Measurements from ENCODE around the gene ZNF74.

The ZNF74 gene

DNA sequence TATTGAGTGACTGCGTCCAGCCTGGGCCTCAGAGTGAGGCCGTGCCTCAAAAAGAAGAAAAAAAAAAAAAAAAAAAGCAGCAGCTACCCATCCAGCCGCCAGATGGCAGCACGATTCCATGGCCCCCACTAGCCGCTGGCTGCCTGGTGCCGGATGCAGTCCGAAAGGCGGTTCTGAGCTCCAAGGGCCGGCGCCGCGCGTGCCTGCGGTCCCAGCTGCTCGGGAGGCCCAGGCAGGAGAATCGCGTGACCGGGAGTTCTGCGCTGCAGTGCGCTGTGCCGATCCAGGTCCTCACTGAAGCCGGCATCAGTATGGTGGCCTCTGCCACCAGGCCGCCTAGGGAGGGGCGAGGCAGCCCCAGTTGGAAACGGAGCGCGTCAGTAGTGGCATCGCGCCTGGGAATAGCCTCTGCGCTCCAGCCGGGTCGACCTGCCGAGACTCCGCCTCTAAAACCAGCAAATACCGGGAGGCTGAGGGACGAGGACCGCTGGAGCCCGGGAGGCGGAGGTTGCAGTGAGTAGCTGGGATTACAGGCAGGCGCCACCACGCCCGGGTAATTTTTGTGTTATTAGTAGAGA, 24.3 kb downstream of the ZNF74 start:
- H3K4me3 ChIP-seq (ENCODE audit: low read length in 2 of 2) = peak overlapping the region; percentile 31 to 64
- no peaks in the 10 kb centered on the region for H3K9me3 ChIP-seq (ENCODE audit: control insufficient read depth in 2 of 2, low read length in 2 of 2)
- no peak overlapping the region for H3K27ac ChIP-seq (ENCODE audit: low read depth in 2 of 2, low read length in 2 of 2)
- H3K36me3 ChIP-seq (ENCODE audit: control insufficient read depth in 2 of 2, insufficient read depth in 2 of 2, low read length in 2 of 2) = no peaks in the 10 kb centered on the region
- H3K9ac ChIP-seq (ENCODE audit: low read depth in 1 of 2, low read length in 2 of 2) = peak overlapping the region; percentile 28 to 32
- peaks cover 1 to 7% of the 10 kb centered on the region in 2 donors for H3K27me3 ChIP-seq (ENCODE audit: control insufficient read depth in 2 of 2, insufficient read depth in 2 of 2, low read length in 2 of 2)
- H3K4me1 ChIP-seq (ENCODE audit: control insufficient read depth in 2 of 2, insufficient read depth in 2 of 2, low read length in 2 of 2) = peaks cover 2 to 4% of the 10 kb centered on the region in 2 donors

DNA sequence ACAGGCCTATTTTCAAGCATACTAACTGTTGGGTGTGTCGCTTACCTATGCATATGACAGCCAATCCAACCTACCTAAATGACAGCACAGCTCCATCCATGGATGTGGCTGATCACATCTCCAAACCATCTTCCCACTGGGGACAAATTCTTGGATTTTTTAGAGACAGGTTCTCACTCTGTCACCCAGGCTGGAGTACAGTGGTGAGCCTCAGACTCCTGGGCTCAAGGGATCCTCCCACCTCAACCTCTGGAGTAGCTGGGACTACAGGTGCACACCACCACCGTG, 25.7 kb downstream of the ZNF74 start:
- Histone ChIP-seq H3K9ac (ENCODE audit: low read depth in 1 of 2, low read length in 2 of 2) (no peak overlapping the region), H3K27ac (ENCODE audit: low read depth in 2 of 2, low read length in 2 of 2) (no peak overlapping the region), H3K27me3 (ENCODE audit: control insufficient read depth in 2 of 2, insufficient read depth in 2 of 2, low read length in 2 of 2) (peaks cover 4 to 9% of the 10 kb centered on the region in 2 donors), H3K36me3 (ENCODE audit: control insufficient read depth in 2 of 2, insufficient read depth in 2 of 2, low read length in 2 of 2) (no peaks in the 10 kb centered on the region), H3K4me3 (ENCODE audit: low read length in 2 of 2) (no peak overlapping the region), H3K4me1 (ENCODE audit: control insufficient read depth in 2 of 2, insufficient read depth in 2 of 2, low read length in 2 of 2) (peaks cover 2 to 4% of the 10 kb centered on the region in 2 donors), H3K9me3 (ENCODE audit: control insufficient read depth in 2 of 2, low read length in 2 of 2) (no peaks in the 10 kb centered on the region)

DNA sequence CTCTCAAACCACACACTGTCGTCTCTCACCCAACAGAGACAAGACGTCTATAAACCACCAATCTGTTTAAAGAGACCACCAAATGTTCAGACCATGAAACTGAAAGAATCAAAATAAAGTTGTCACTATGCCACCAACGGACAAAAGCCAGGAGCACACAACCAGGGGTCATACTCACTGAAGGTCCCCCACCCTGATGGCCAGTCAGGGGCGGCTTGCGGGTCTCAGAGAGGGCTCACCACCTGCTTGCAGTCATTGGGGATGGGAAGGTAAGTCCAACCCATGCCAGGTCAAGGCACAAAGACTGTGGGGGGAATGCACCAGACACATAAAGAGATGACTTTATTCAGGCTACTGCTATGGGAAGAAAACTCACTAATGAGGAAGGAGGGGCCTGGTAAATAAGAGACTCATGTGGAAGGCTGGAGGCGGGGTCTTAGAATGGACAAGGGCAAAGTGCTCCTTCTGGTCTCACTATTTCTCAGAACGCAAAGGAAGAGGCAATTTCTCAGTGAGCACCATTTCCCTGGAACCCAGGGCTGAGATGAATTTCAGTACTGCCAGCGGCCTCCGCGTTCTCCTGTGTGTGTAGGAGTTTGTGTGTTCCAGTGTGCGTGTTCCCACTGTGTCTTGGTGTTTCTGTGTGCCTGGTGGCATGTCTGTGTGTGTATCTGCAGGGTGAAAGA, 26.3 kb downstream of the ZNF74 start:
- Histone ChIP-seq H3K27ac (ENCODE audit: low read depth in 2 of 2, low read length in 2 of 2) (no peak overlapping the region), H3K36me3 (ENCODE audit: control insufficient read depth in 2 of 2, insufficient read depth in 2 of 2, low read length in 2 of 2) (no peaks in the 10 kb centered on the region), H3K4me1 (ENCODE audit: control insufficient read depth in 2 of 2, insufficient read depth in 2 of 2, low read length in 2 of 2) (peaks cover 2 to 4% of the 10 kb centered on the region in 2 donors), H3K4me3 (ENCODE audit: low read length in 2 of 2) (no peak overlapping the region), H3K9ac (ENCODE audit: low read depth in 1 of 2, low read length in 2 of 2) (no peak overlapping the region), H3K9me3 (ENCODE audit: control insufficient read depth in 2 of 2, low read length in 2 of 2) (no peaks in the 10 kb centered on the region), H3K27me3 (ENCODE audit: control insufficient read depth in 2 of 2, insufficient read depth in 2 of 2, low read length in 2 of 2) (peaks cover 4 to 9% of the 10 kb centered on the region in 2 donors)

DNA sequence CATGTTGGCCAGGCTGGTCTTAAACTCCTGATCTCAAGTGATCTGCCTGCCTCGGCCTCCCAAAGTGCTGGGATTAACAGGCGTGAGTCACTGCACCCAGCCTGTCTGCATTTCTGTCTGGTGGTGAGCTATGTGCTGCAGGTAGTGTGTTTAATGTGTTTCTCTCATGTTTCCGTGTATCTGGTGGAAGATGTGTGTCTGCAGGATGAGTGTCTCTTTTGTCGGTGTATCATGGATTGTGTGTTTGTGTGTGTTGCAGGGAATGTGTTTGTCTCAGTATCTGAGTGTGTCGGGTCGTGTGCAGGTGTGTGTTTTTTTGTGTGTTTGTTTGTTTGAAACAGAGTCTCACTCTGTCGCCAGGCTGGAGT, 27.5 kb downstream of the ZNF74 start:
- H3K27me3 ChIP-seq (ENCODE audit: control insufficient read depth in 2 of 2, insufficient read depth in 2 of 2, low read length in 2 of 2) = peaks cover 4 to 14% of the 10 kb centered on the region in 2 donors
- H3K36me3 ChIP-seq (ENCODE audit: control insufficient read depth in 2 of 2, insufficient read depth in 2 of 2, low read length in 2 of 2) = no peaks in the 10 kb centered on the region
- H3K27ac ChIP-seq (ENCODE audit: low read depth in 2 of 2, low read length in 2 of 2) = no peak overlapping the region
- peaks cover 4% of the 10 kb centered on the region in 2 donors for H3K4me1 ChIP-seq (ENCODE audit: control insufficient read depth in 2 of 2, insufficient read depth in 2 of 2, low read length in 2 of 2)
- no peaks in the 10 kb centered on the region for H3K9me3 ChIP-seq (ENCODE audit: control insufficient read depth in 2 of 2, low read length in 2 of 2)
- H3K4me3 ChIP-seq (ENCODE audit: low read length in 2 of 2) = no peak overlapping the region
- no peak overlapping the region for H3K9ac ChIP-seq (ENCODE audit: low read depth in 1 of 2, low read length in 2 of 2)

DNA sequence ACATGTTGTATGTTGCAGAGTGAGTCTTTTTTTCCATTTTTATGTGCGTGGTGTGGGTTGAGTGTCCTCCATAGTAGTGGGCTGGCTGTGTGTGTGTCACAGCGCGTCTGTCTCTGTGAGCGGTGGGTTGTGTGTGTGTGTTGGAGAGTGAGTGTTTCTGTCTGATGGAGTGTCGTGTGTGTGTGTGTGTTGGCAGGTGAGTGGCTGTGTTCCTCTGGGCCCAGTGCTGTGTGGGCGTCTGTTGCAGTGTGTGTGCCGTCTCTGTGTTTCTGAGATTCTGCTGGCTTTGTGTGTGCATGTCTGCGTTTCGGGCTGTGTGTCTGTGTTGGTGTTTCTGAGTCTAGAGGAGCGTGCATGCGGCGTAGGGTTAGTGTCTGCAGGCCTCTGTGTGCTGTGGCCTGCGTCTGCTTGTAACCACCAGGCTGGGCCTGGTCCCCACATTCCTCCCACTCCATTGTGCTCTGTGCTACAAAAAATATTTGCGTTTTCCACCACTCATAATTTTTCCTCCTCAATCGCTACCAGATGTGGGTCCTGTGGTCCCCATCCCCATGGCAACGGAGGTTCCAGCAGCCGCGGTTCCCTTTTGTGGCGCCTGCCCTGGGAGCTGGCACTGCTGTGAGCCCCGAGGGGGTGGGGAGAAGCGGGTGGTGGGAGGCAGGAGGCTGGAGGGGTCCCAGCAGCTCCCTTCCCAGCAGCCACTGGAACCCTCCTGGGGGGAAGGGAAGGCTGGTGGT, 28.5 kb downstream of the ZNF74 start:
- H3K27me3 ChIP-seq (ENCODE audit: control insufficient read depth in 2 of 2, insufficient read depth in 2 of 2, low read length in 2 of 2) = peaks cover 12 to 21% of the 10 kb centered on the region in 2 donors
- no peak overlapping the region for H3K9ac ChIP-seq (ENCODE audit: low read depth in 1 of 2, low read length in 2 of 2)
- H3K9me3 ChIP-seq (ENCODE audit: control insufficient read depth in 2 of 2, low read length in 2 of 2) = no peaks in the 10 kb centered on the region
- H3K36me3 ChIP-seq (ENCODE audit: control insufficient read depth in 2 of 2, insufficient read depth in 2 of 2, low read length in 2 of 2) = no peaks in the 10 kb centered on the region
- no peak overlapping the region for H3K4me3 ChIP-seq (ENCODE audit: low read length in 2 of 2)
- H3K27ac ChIP-seq (ENCODE audit: low read depth in 2 of 2, low read length in 2 of 2) = no peak overlapping the region
- peaks cover 4% of the 10 kb centered on the region in 2 donors for H3K4me1 ChIP-seq (ENCODE audit: control insufficient read depth in 2 of 2, insufficient read depth in 2 of 2, low read length in 2 of 2)

DNA sequence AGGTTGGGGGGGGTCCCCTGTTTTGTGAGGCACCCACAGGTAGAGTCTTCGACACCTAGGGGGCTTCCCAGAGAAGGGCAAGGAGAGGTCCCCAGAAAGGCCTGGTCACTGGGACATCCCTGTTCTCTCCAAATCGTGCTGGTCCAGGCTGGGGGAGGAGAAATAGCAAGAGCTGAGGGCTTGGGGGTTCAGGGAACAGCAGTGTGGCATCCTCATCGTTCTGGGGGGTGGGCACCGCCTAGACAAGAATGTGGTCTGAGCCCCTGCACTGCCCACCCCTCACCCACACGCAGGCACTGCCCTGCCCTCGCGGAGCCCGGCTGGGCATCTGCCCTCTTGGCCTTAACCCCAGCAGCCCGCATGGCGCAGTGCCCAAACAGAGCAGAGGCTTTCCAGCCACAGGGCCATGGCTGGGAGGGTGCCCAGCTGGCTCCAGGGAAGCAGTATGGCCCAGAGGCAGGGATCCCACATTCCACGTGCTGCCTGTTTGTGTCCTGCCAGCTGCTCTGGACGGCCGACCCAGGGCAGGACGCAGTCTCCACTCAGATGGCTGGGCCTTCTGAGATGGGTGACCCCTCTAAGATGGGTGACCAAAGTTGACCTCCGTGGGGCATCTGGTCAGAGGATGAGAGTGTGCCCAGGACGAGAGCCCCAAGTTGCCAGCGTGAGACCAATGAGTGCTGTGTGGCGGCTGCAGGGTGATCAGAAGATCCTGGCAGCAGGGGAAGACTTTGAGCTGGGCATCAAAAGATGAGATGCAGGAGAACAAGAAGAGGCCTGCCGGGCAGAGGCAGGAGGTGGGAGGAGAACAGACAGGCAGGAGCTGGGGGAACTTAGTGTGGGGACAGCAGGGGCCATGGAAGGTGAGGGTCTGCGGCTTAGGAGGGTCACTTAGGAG, 29.3 kb downstream of the ZNF74 start:
- peaks cover 3% of the 10 kb centered on the region in 2 donors for H3K4me1 ChIP-seq (ENCODE audit: control insufficient read depth in 2 of 2, insufficient read depth in 2 of 2, low read length in 2 of 2)
- no peaks in the 10 kb centered on the region for H3K36me3 ChIP-seq (ENCODE audit: control insufficient read depth in 2 of 2, insufficient read depth in 2 of 2, low read length in 2 of 2)
- H3K27me3 ChIP-seq (ENCODE audit: control insufficient read depth in 2 of 2, insufficient read depth in 2 of 2, low read length in 2 of 2) = peaks cover 14 to 26% of the 10 kb centered on the region in 2 donors
- no peak overlapping the region for H3K4me3 ChIP-seq (ENCODE audit: low read length in 2 of 2)
- no peak overlapping the region for H3K27ac ChIP-seq (ENCODE audit: low read depth in 2 of 2, low read length in 2 of 2)
- H3K9me3 ChIP-seq (ENCODE audit: control insufficient read depth in 2 of 2, low read length in 2 of 2) = no peaks in the 10 kb centered on the region
- H3K9ac ChIP-seq (ENCODE audit: low read depth in 1 of 2, low read length in 2 of 2) = no peak overlapping the region

DNA sequence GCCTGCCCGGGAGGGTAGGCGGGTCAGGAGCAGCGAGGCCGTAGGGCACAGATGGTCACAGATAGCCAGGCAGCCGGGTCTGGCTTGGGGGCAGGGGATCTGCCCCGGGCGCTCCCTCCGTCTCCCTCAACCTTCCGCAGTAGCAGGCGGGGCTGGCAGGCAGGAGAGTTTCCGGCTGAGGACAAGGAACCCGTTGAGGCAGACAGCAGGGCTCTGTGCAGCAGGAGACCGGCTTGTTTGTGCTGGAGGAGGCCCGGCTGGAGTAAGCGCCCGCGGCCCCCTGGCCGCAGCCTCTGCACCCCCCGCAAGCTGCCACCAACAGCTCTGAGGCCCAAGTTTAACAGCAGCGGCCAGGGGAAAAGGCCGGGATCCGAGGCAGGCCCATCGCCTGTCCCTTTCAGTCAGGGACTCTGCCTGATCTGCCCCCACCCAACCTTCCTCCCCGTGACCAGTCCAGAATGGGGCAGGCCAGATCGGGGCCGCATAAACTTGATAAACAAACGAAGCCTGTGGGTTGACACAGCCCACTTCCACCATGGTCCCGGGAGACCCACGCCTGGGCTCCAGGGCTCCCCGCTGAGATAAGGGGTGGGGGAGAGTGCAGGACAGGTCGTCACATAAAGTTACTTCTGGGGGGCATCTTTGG, 30.1 kb downstream of the ZNF74 start:
- H3K36me3 ChIP-seq (ENCODE audit: control insufficient read depth in 2 of 2, insufficient read depth in 2 of 2, low read length in 2 of 2) = no peaks in the 10 kb centered on the region
- peaks cover 19 to 32% of the 10 kb centered on the region in 2 donors for H3K27me3 ChIP-seq (ENCODE audit: control insufficient read depth in 2 of 2, insufficient read depth in 2 of 2, low read length in 2 of 2)
- no peak overlapping the region for H3K27ac ChIP-seq (ENCODE audit: low read depth in 2 of 2, low read length in 2 of 2)
- H3K4me1 ChIP-seq (ENCODE audit: control insufficient read depth in 2 of 2, insufficient read depth in 2 of 2, low read length in 2 of 2) = peaks cover 4% of the 10 kb centered on the region in 2 donors
- no peak overlapping the region for H3K9ac ChIP-seq (ENCODE audit: low read depth in 1 of 2, low read length in 2 of 2)
- H3K4me3 ChIP-seq (ENCODE audit: low read length in 2 of 2) = no peak overlapping the region
- no peaks in the 10 kb centered on the region for H3K9me3 ChIP-seq (ENCODE audit: control insufficient read depth in 2 of 2, low read length in 2 of 2)

DNA sequence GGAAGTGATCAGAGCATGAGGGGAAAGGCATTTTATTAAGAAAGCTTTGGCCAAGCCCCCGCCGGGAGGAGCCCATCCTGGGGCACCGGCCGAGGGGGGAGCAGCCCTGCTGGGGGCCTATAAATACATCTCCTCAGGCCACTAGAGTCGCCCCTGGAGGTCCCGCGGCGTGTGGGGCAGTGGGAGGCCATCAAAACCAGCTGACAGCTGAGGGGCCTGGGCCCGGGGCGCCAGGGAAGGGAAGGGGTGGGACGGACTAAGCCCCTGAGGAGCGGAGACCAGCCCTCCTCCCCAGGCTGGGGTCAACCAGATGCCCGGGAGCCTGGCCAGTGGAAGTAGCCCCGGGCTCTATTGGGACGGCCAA, 30.6 kb downstream of the ZNF74 start:
- H3K36me3 ChIP-seq (ENCODE audit: control insufficient read depth in 2 of 2, insufficient read depth in 2 of 2, low read length in 2 of 2) = no peaks in the 10 kb centered on the region
- no peak overlapping the region for H3K27ac ChIP-seq (ENCODE audit: low read depth in 2 of 2, low read length in 2 of 2)
- no peak overlapping the region for H3K9ac ChIP-seq (ENCODE audit: low read depth in 1 of 2, low read length in 2 of 2)
- H3K4me1 ChIP-seq (ENCODE audit: control insufficient read depth in 2 of 2, insufficient read depth in 2 of 2, low read length in 2 of 2) = peaks cover 5 to 8% of the 10 kb centered on the region in 2 donors
- H3K9me3 ChIP-seq (ENCODE audit: control insufficient read depth in 2 of 2, low read length in 2 of 2) = no peaks in the 10 kb centered on the region
- no peak overlapping the region for H3K4me3 ChIP-seq (ENCODE audit: low read length in 2 of 2)
- peaks cover 19 to 34% of the 10 kb centered on the region in 2 donors for H3K27me3 ChIP-seq (ENCODE audit: control insufficient read depth in 2 of 2, insufficient read depth in 2 of 2, low read length in 2 of 2)

DNA sequence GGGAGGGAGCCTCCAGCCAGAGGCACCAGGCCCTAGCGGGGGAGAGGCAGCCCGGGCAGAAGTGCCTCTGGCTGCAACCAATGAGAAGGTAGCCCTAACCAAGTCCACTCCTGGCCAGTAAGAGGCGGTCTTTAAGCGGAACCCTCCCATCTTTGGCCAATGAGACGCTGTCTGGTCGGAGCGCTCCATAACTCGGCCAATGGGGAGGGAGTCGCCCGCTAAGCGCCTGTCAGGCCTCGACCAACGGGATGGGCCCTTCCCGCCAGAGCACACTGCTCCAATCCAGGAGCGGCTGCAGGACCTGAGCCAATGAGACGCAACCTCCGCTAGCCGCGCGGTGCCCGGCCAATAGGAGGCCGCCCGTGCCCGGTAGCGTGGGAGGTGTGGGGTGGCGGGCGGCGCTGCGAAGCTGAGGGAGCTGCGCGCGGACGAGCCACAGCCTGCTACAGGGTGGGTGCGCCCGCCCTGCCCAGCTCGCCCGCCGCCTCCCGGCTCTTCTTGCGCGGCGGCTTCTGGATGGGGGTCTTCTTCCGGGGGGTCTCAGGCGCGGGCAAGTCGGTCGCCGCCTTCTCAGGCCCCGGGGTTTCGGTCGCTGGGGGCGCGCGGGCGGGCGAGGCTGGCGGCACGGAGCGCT, 31.1 kb downstream of the ZNF74 start:
- H3K4me1 ChIP-seq (ENCODE audit: control insufficient read depth in 2 of 2, insufficient read depth in 2 of 2, low read length in 2 of 2) = peaks cover 7 to 12% of the 10 kb centered on the region in 2 donors
- peaks cover 22 to 39% of the 10 kb centered on the region in 2 donors for H3K27me3 ChIP-seq (ENCODE audit: control insufficient read depth in 2 of 2, insufficient read depth in 2 of 2, low read length in 2 of 2)
- no peak overlapping the region for H3K4me3 ChIP-seq (ENCODE audit: low read length in 2 of 2)
- H3K9ac ChIP-seq (ENCODE audit: low read depth in 1 of 2, low read length in 2 of 2) = no peak overlapping the region
- H3K9me3 ChIP-seq (ENCODE audit: control insufficient read depth in 2 of 2, low read length in 2 of 2) = no peaks in the 10 kb centered on the region
- no peak overlapping the region for H3K27ac ChIP-seq (ENCODE audit: low read depth in 2 of 2, low read length in 2 of 2)
- no peaks in the 10 kb centered on the region for H3K36me3 ChIP-seq (ENCODE audit: control insufficient read depth in 2 of 2, insufficient read depth in 2 of 2, low read length in 2 of 2)

All from mucosa of rectum (tissue), 2 donors.